Myometrial cell (primary cell): ENCODE results near the gene ZNF320. TPM values are rescaled to one million over a fixed set of nuclear protein-coding genes. Genes with fewer than 3 reads are reported as not detected.

Experiments
- total RNA-seq: library from RNA; depleted of rRNA; stranded (reverse); fragments of >200 nt; gene quantifications from 2 replicates; pipeline ENCODE4 v1.2.3, GENCODE V29; 2015

The ZNF320 gene
- total RNA-seq: 2.0 and 10.8 TPM in 2 replicates

GRCh38 chr19:52897138-52897935 is at the start of gene ZNF320:
Gene ZNF320 (minus strand): TSS chr19:52897635. CDS start chr19:52890255, 7,380 bp downstream.

GRCh38 chr19:52922841-52923777 is 25.7 kb upstream of the ZNF320 start, which contains the start of gene ZNF888:
Gene ZNF888 (minus strand): TSS chr19:52923428. CDS start chr19:52917873, 5,555 bp downstream.

DNA sequence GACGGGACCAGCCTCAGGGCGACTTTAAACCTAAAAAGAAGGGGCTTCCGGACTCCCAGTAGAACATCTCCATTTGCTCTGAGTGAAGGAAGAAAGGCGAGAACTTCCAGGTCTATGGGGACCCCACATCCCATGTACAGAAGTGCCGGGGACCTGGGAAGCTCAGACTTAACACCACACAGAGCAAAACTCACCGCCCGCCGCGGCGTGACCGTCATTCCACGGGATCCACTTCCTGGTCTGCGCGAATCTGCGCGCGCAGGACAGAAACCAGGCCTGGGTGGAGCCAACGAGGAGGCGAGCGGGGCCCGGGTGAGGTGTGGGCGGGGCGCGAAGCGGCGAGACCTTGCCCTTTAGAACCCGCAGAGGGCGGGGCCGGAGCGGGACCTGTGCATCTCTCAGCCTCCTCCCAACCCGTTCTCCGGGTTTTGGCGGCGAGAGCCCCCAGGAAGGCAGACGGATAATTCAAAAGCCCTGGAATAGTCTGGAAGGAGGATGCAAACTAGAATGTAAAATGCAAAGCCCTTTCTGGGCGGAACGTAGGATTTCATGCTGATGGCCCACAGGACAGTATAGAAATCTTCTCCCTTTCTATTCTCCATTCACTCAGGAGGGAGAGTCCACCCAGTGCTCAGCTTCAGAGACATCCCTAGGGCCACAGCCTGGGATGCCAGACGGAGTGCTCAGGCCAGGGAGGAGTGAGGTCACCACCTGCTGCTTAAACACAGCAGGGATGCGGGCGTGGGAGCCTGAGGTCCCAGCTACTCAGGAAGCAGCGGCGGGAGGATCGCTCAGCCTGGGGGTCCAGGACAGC is 39.9 kb downstream of the ZNF320 start, which contains the start of gene ZNF468:
ZNF468 (minus strand) TSS at position 242 of the 814 bp plus-strand sequence. CDS start 3,347 bp downstream, outside the sequence.

Other genes starting within 250 kb of the ZNF320 start
- 5.0 and 5.8 TPM in 2 replicates for gene ZNF611, start 162.6 kb downstream of the ZNF320 start, total RNA-seq
- 1.4 and 2.0 TPM in 2 replicates for gene ZNF600, start 110.8 kb downstream of the ZNF320 start, total RNA-seq
- 8.7 and 9.5 TPM in 2 replicates for gene ZNF28, start 76.0 kb downstream of the ZNF320 start, total RNA-seq
- 6.9 and 8.2 TPM in 2 replicates for gene ZNF468, start 40.0 kb downstream of the ZNF320 start, total RNA-seq
- 2.7 and 3.5 TPM in 2 replicates for gene ZNF888, start 25.8 kb upstream of the ZNF320 start, total RNA-seq
- 3.5 and 11.5 TPM in 2 replicates for gene ZNF816, start 65.2 kb upstream of the ZNF320 start, total RNA-seq
- not detected in 2 replicates for gene ERVV-1, start 116.3 kb upstream of the ZNF320 start, total RNA-seq
- gene ERVV-2, start 147.1 kb upstream of the ZNF320 start, total RNA-seq: not detected in 2 replicates
- gene ZNF160, start 205.8 kb upstream of the ZNF320 start, total RNA-seq: 12.8 and 18.2 TPM in 2 replicates
- gene ZNF415, start 235.3 kb upstream of the ZNF320 start, total RNA-seq: 2.7 and 3.7 TPM in 2 replicates